Loucy (cell line): ENCODE data around the gene KISS1.
"Not testable (repeated sequence)": the region's sequence is repeated elsewhere in the genome, so short reads cannot be mapped to it uniquely, and the experiment has no call there.

ENCODE experiments used
- CTCF ChIP-seq: fragments of 200-600 bp; sonication (generic); conservative IDR thresholded peaks from 2 replicates; pipeline ENCODE4 v1.5.1; 2014; ENCODE audit warnings: mild to moderate bottlenecking, antibody characterized with exemption, low read length
- EZH2phosphoT487 ChIP-seq: fragments of 200-600 bp; IDR thresholded peaks from 2 replicates; pipeline ENCODE4 v1.6.1; 2018; ENCODE audit warnings: antibody characterized with exemption, mild to moderate bottlenecking, moderate library complexity, borderline replicate concordance

GRCh38 chr1:204238520-204238919 is 42.2 kb upstream of the KISS1 start:
- TF ChIP-seq CTCF, EZH2phosphoT487: not testable (repeated sequence)
